ENCODE results near the gene TUBA4B. TPM values are rescaled to one million over a fixed set of nuclear protein-coding genes. Genes with fewer than 3 reads are reported as not detected.

Gene TUBA4B
- total and polyA plus RNA-seq, 5 donors from 2014 or later = not detected

DNA sequence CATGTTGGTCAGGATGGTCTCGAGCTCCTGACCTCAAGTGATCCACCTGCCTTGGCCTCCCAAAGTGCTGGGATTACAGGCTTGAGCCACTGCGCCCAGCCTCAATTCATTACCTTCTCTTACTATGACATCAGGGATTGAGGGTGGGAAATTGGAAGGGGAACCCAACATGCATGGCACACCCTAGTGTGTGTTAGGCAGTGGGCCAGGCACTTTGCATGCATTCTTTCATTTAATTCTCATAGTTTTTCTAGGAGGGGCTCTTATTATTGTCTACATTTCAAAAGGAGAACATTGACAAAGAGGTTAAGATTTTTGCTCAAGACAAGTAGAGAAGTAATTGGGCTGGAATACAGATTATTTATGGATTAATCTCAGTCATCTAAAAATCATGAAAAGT lies 15.3 kb downstream of the TUBA4B start:
- Histone ChIP-seq H3K27ac (ENCODE audit: insufficient read depth, low read length, poor library complexity, severe bottlenecking) (no peak overlapping the region), H3K9me3 (ENCODE audit: control insufficient read depth in 2 of 2, low read length in 2 of 2) (no peaks in the 10 kb centered on the region), H3K27me3 (ENCODE audit: control insufficient read depth, insufficient read depth, low read length) (no peaks in the 10 kb centered on the region), H3K4me3 (ENCODE audit: low read depth, low read length) (no peak overlapping the region), H3K4me1 (ENCODE audit: control insufficient read depth, insufficient read depth, low read length, poor library complexity, severe bottlenecking) (no peaks in the 10 kb centered on the region), H3K36me3 (ENCODE audit: control insufficient read depth, insufficient read depth, low read length) (no peaks in the 10 kb centered on the region)
- no peak for DNase-seq
- H3K27ac Mint-ChIP-seq = no peak overlapping the region
- H3K9me3 Mint-ChIP-seq = no peaks in the 10 kb centered on the region
- ATAC-seq (ENCODE audit: low read depth in 2 of 2) = no peak
- H3K4me3 Mint-ChIP-seq = no peak overlapping the region
- peaks cover 14% of the 10 kb centered on the region for H3K27me3 Mint-ChIP-seq
- no peaks in the 10 kb centered on the region for H3K36me3 Mint-ChIP-seq
- peaks cover 0 to 3% (median 0%) of the 10 kb centered on the region in 4 donors for H3K4me1 Mint-ChIP-seq

DNA sequence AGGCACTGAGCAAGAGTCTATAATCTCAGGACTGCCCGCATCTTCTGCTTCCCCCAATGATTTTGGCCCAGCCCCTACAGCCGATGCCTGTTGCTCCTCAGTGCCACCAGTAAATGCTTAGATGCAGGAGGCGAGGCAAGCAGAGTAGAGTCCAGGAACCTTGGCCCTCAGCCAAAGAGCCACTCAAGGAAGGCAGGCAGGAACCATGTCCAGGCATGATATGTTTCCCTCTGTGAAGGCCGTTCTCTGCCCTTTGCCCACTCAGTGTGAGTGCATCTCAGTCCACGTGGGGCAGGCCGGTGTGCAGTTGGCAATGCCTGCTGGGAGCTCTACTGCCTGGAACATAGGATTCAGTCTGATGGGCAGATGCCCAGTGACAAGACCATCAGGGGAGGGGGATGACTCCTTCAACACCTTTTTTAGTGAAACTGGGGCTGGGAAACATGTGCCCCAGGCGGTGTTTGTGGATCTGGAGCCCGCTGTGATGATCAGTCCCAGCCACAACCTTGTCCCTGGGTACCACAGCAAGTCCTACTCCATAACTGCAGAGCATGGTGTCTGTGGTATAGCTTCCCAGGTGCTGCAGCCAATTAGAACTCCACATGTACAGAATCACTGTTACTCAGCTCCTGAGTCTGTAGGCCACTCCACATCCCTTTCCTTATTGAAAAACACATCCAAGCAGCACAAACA lies 16.5 kb downstream of the TUBA4B start:
- H3K36me3 Mint-ChIP-seq = no peaks in the 10 kb centered on the region
- no peak overlapping the region for H3K27ac ChIP-seq (ENCODE audit: insufficient read depth, low read length, poor library complexity, severe bottlenecking)
- no peaks in the 10 kb centered on the region for H3K4me1 ChIP-seq (ENCODE audit: control insufficient read depth, insufficient read depth, low read length, poor library complexity, severe bottlenecking)
- DNase-seq = no peak
- no peak for ATAC-seq (ENCODE audit: low read depth in 2 of 2)
- H3K27me3 ChIP-seq (ENCODE audit: control insufficient read depth, insufficient read depth, low read length) = no peaks in the 10 kb centered on the region
- peaks cover 0 to 3% (median 0%) of the 10 kb centered on the region in 4 donors for H3K4me1 Mint-ChIP-seq
- no peaks in the 10 kb centered on the region for H3K9me3 ChIP-seq (ENCODE audit: control insufficient read depth in 2 of 2, low read length in 2 of 2)
- H3K4me3 Mint-ChIP-seq = no peak overlapping the region
- no peak overlapping the region for H3K4me3 ChIP-seq (ENCODE audit: low read depth, low read length)
- no peaks in the 10 kb centered on the region for H3K36me3 ChIP-seq (ENCODE audit: control insufficient read depth, insufficient read depth, low read length)
- peaks cover 14% of the 10 kb centered on the region for H3K27me3 Mint-ChIP-seq
- H3K9me3 Mint-ChIP-seq = no peaks in the 10 kb centered on the region
- peak overlapping the region in 1 of 3 donors; percentile 20 for H3K27ac Mint-ChIP-seq

DNA sequence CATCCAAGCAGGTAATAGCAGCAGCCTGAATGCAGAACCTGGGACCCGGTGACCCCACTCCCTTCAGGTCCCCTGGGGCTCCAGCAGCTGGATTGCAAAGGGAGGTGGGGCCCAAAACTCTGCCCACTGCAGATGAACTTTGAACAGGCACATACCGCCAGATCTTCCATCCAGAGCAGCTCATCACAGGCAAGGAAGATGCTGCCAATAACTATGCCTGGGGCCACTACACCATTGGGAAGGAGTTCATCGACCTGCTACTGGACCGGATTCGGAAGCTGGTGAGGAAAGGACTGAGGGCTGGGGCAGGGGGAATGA lies 17.0 kb downstream of the TUBA4B start:
- Mint-ChIP-seq H3K36me3 (no peaks in the 10 kb centered on the region), H3K27me3 (peaks cover 17% of the 10 kb centered on the region)

DNA sequence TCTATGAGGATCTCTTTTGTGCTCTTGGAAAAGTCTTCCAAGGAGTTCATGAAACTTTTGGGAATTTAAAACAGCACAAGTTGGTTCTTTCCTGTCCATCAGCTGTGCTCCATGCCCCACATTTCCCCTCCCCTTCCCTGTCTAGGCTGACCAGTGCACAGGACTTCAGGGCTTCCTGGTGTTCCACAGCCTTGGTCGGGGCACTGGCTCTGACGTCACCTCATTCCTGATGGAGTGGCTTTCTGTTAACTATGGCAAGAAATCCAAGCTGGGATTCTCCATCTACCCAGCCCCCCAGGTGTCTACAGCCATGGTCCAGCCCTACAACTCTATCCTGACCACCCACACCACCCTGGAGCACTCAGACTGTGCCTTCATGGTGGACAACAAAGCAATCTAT lies 18.0 kb downstream of the TUBA4B start:
- no peaks in the 10 kb centered on the region for H3K36me3 ChIP-seq (ENCODE audit: control insufficient read depth, insufficient read depth, low read length)
- Mint-ChIP-seq H3K4me1 (no peaks in the 10 kb centered on the region), H3K9me3 (no peaks in the 10 kb centered on the region), H3K36me3 (no peaks in the 10 kb centered on the region), H3K4me3 (no peak overlapping the region), H3K27me3 (peaks cover 18% of the 10 kb centered on the region), H3K27ac (no peak overlapping the region)
- DNase-seq = no peak
- ATAC-seq (ENCODE audit: low read depth in 2 of 2) = no peak
- H3K4me3 ChIP-seq (ENCODE audit: low read depth, low read length) = no peak overlapping the region
- H3K27me3 ChIP-seq (ENCODE audit: control insufficient read depth, insufficient read depth, low read length) = no peaks in the 10 kb centered on the region
- no peaks in the 10 kb centered on the region for H3K4me1 ChIP-seq (ENCODE audit: control insufficient read depth, insufficient read depth, low read length, poor library complexity, severe bottlenecking)
- no peak overlapping the region for H3K27ac ChIP-seq (ENCODE audit: insufficient read depth, low read length, poor library complexity, severe bottlenecking)
- H3K9me3 ChIP-seq (ENCODE audit: control insufficient read depth in 2 of 2, low read length in 2 of 2) = no peaks in the 10 kb centered on the region

More for the DNA sequence above, 17.0 kb downstream of the TUBA4B start:
- Histone ChIP-seq H3K4me3 (ENCODE audit: low read depth, low read length) (no peak overlapping the region), H3K27me3 (ENCODE audit: control insufficient read depth, insufficient read depth, low read length) (no peaks in the 10 kb centered on the region), H3K4me1 (ENCODE audit: control insufficient read depth, insufficient read depth, low read length, poor library complexity, severe bottlenecking) (no peaks in the 10 kb centered on the region), H3K27ac (ENCODE audit: insufficient read depth, low read length, poor library complexity, severe bottlenecking) (no peak overlapping the region), H3K36me3 (ENCODE audit: control insufficient read depth, insufficient read depth, low read length) (no peaks in the 10 kb centered on the region), H3K9me3 (ENCODE audit: control insufficient read depth in 2 of 2, low read length in 2 of 2) (no peaks in the 10 kb centered on the region)
- no peaks in the 10 kb centered on the region for H3K9me3 Mint-ChIP-seq
- H3K4me3 Mint-ChIP-seq = no peak overlapping the region
- no peak for ATAC-seq (ENCODE audit: low read depth in 2 of 2)
- no peak for DNase-seq
- H3K4me1 Mint-ChIP-seq = no peaks in the 10 kb centered on the region
- H3K27ac Mint-ChIP-seq = no peak overlapping the region

DNA sequence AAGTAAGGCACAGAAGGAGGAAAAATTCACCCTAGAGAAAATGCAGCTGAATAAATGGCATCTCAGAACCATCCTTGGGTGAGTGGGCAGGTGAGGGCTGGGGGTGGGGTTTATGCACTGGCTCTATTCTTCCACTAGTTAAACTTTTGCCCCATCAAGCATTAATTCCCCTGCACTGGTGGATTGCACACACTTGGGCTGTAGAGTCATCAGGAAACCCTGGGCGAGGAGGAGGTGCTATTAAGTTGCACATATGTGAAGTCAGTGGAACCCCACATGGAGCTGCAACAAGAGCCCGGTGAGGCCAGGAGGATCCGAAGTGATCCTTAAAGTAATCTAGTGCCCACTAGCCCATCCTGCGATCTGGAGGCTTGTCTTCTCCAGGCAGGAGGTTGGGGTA lies 19.3 kb downstream of the TUBA4B start:
- H3K36me3 Mint-ChIP-seq = no peaks in the 10 kb centered on the region
- H3K4me3 Mint-ChIP-seq = no peak overlapping the region
- peaks cover 3% of the 10 kb centered on the region in 4 donors for H3K4me1 Mint-ChIP-seq
- no peaks in the 10 kb centered on the region for H3K9me3 Mint-ChIP-seq
- H3K27me3 Mint-ChIP-seq = peaks cover 18% of the 10 kb centered on the region
- no peak overlapping the region for H3K4me3 ChIP-seq (ENCODE audit: low read depth, low read length)
- no peaks in the 10 kb centered on the region for H3K36me3 ChIP-seq (ENCODE audit: control insufficient read depth, insufficient read depth, low read length)
- ATAC-seq (ENCODE audit: low read depth in 2 of 2) (no peak), DNase-seq (no peak)
- peaks cover 1% of the 10 kb centered on the region for H3K4me1 ChIP-seq (ENCODE audit: control insufficient read depth, insufficient read depth, low read length, poor library complexity, severe bottlenecking)
- H3K27ac Mint-ChIP-seq = no peak overlapping the region
- H3K27me3 ChIP-seq (ENCODE audit: control insufficient read depth, insufficient read depth, low read length) = no peaks in the 10 kb centered on the region
- H3K9me3 ChIP-seq (ENCODE audit: control insufficient read depth in 2 of 2, low read length in 2 of 2) = no peaks in the 10 kb centered on the region
- no peak overlapping the region for H3K27ac ChIP-seq (ENCODE audit: insufficient read depth, low read length, poor library complexity, severe bottlenecking)

DNA sequence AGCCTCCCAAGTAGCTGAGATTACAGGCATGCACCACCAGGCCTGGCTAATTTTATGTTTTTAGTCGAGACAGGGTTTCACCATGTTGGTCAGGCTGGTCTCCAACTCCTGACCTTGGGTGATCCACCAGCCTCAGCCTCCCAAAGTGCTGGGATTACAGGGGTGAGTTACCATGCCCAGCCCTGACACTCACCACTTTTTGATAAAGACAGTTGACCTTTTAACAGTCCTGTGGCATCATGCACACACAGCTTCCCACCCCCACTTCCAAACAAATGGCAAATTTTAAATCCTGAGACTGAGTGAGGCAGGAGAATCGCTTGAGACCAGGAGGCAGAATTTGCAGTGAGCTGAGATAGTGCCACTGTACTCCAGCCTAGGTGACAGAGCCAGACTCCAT lies 20.0 kb downstream of the TUBA4B start:
- H3K36me3 ChIP-seq (ENCODE audit: control insufficient read depth, insufficient read depth, low read length) = no peaks in the 10 kb centered on the region
- no peak for DNase-seq
- Mint-ChIP-seq H3K9me3 (no peaks in the 10 kb centered on the region), H3K4me3 (no peak overlapping the region), H3K36me3 (no peaks in the 10 kb centered on the region), H3K27me3 (peaks cover 18% of the 10 kb centered on the region), H3K27ac (no peak overlapping the region), H3K4me1 (peaks cover 8 to 10% (median 9%) of the 10 kb centered on the region in 4 donors)
- H3K9me3 ChIP-seq (ENCODE audit: control insufficient read depth in 2 of 2, low read length in 2 of 2) = no peaks in the 10 kb centered on the region
- H3K4me1 ChIP-seq (ENCODE audit: control insufficient read depth, insufficient read depth, low read length, poor library complexity, severe bottlenecking) = peaks cover 8% of the 10 kb centered on the region
- no peak overlapping the region for H3K27ac ChIP-seq (ENCODE audit: insufficient read depth, low read length, poor library complexity, severe bottlenecking)
- ATAC-seq (ENCODE audit: low read depth in 2 of 2) = no peak
- H3K4me3 ChIP-seq (ENCODE audit: low read depth, low read length) = no peak overlapping the region
- H3K27me3 ChIP-seq (ENCODE audit: control insufficient read depth, insufficient read depth, low read length) = no peaks in the 10 kb centered on the region

DNA sequence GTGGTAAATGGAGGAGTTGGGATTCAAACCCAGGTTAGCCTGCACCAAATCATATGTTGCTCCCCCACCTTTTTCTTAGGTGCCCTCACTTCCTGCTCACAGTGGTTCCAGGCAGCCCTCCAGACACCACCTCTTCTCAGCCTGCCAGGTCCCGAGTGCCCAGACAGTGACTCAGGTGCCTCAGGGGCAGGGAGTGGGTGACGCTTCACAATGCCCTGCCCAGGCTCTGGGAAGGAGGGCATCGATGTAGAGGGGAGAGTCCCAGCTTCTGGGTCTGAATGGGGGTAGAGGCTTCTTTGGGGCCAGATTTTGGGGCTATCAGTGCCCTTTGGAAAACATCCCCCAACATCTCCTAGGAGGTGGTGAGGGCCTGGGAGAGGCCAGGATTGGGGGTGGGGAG lies 20.9 kb downstream of the TUBA4B start:
- Histone ChIP-seq H3K27me3 (ENCODE audit: control insufficient read depth, insufficient read depth, low read length) (no peaks in the 10 kb centered on the region), H3K9me3 (ENCODE audit: control insufficient read depth in 2 of 2, low read length in 2 of 2) (no peaks in the 10 kb centered on the region), H3K4me1 (ENCODE audit: control insufficient read depth, insufficient read depth, low read length, poor library complexity, severe bottlenecking) (peaks cover 17% of the 10 kb centered on the region), H3K4me3 (ENCODE audit: low read depth, low read length) (no peak overlapping the region), H3K27ac (ENCODE audit: insufficient read depth, low read length, poor library complexity, severe bottlenecking) (no peak overlapping the region), H3K36me3 (ENCODE audit: control insufficient read depth, insufficient read depth, low read length) (no peaks in the 10 kb centered on the region)
- ATAC-seq (ENCODE audit: low read depth in 2 of 2) = no peak
- H3K4me3 Mint-ChIP-seq = no peak overlapping the region
- no peaks in the 10 kb centered on the region for H3K9me3 Mint-ChIP-seq
- no peak overlapping the region for H3K27ac Mint-ChIP-seq
- peaks cover 18% of the 10 kb centered on the region for H3K27me3 Mint-ChIP-seq
- no peaks in the 10 kb centered on the region for H3K36me3 Mint-ChIP-seq
- no peak for DNase-seq
- H3K4me1 Mint-ChIP-seq = peaks cover 10 to 19% (median 17%) of the 10 kb centered on the region in 4 donors

DNA sequence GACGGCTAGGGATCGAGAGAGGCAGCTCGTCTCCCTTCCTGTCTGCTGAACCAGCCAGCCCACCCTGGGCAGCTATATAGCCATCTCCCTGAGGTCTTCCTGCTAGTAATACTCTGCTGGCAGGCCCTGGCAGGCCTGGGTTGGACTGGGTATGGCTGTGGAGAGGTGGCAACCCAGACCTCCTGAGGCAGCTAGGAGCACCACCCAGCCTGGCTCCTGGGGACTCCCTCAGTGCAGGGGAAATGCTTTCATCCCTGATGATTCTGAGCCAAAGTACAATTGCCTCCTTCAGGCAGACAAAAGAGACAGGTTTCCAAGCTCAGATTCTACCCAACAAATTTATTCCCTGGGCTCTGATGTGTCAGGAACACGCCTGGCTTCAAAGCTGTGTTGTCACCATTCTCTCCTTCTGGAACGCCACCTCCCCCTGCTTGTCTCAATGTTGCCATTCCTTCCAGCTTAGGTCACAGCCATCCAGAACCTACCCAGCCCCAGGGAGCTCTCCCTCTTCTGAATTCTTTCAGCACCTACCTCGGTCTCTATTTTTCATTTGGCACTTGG lies 21.4 kb downstream of the TUBA4B start:
- DNase-seq (no peak), ATAC-seq (ENCODE audit: low read depth in 2 of 2) (no peak)
- H3K27me3 ChIP-seq (ENCODE audit: control insufficient read depth, insufficient read depth, low read length) = no peaks in the 10 kb centered on the region
- Mint-ChIP-seq H3K4me3 (no peak overlapping the region), H3K27ac (no peak overlapping the region), H3K4me1 (peaks cover 10 to 22% (median 19%) of the 10 kb centered on the region in 4 donors), H3K36me3 (no peaks in the 10 kb centered on the region), H3K27me3 (peaks cover 14% of the 10 kb centered on the region), H3K9me3 (no peaks in the 10 kb centered on the region)
- H3K4me1 ChIP-seq (ENCODE audit: control insufficient read depth, insufficient read depth, low read length, poor library complexity, severe bottlenecking) = peaks cover 18% of the 10 kb centered on the region
- H3K9me3 ChIP-seq (ENCODE audit: control insufficient read depth in 2 of 2, low read length in 2 of 2) = no peaks in the 10 kb centered on the region
- H3K4me3 ChIP-seq (ENCODE audit: low read depth, low read length) = no peak overlapping the region
- H3K36me3 ChIP-seq (ENCODE audit: control insufficient read depth, insufficient read depth, low read length) = no peaks in the 10 kb centered on the region
- no peak overlapping the region for H3K27ac ChIP-seq (ENCODE audit: insufficient read depth, low read length, poor library complexity, severe bottlenecking)

All from CD4-positive, CD25-positive, alpha-beta regulatory T cell (primary cell).